Right atrium auricular region (tissue), 2 donors: Measurements from ENCODE around the gene EGR2. TPM values are rescaled to one million over a fixed set of nuclear protein-coding genes. Genes with fewer than 3 reads are reported as not detected.

Source experiments
- DNase-seq: peaks from one replicate; pipeline ENCODE4 v3.0.0-alpha.2; 2019; ENCODE audit warnings: low spot score
- H3K27ac ChIP-seq, 2 donors: fragments of 200-600 bp; sonication (generic); 1 replicate in 1 of 2; 2 replicates in 1 of 2; pipeline ENCODE4 v1.5.1; 2016 to 2019
- H3K27me3 ChIP-seq, 2 donors: fragments of 200-600 bp; sonication (generic); one replicate each; pipeline versions ENCODE4 v1.5.1 to v1.6.0; 2017 to 2019
- H3K36me3 ChIP-seq: fragments of 200-600 bp; sonication (generic); one replicate; pipeline ENCODE4 v1.5.1; 2016
- H3K4me1 ChIP-seq, 2 donors: fragments of 200-600 bp; sonication (generic); one replicate each; pipeline versions ENCODE4 v1.5.1 to v1.6.0; 2017 to 2019
- H3K4me3 ChIP-seq, 2 donors: fragments of 200-600 bp; sonication (generic); 1 replicate in 1 of 2; 2 replicates in 1 of 2; pipeline ENCODE4 v1.5.1; 2017 to 2019; ENCODE audit warnings: mild to moderate bottlenecking in 1 of 2, moderate library complexity in 1 of 2
- H3K9me3 ChIP-seq, 2 donors: fragments of 200-600 bp; sonication (generic); one replicate each; pipeline ENCODE4 v1.5.1; 2019
- CTCF ChIP-seq, 2 donors: fragments of 200-600 bp; sonication (generic); IDR thresholded peaks; one replicate each; pipeline ENCODE4 v1.5.1; 2019; ENCODE audit warnings: antibody characterized with exemption in 2 of 2
- total RNA-seq, 2 donors: library from RNA; depleted of rRNA; stranded (reverse); fragments of >200 nt; gene quantifications; one replicate each; pipeline ENCODE4 v1.1.0, GENCODE V29; 2016

Gene EGR2
- total RNA-seq, 2 donors from 2014 or later = 2.1 to 5.9 TPM

- Histone ChIP-seq H3K27ac (peak overlapping the region; percentile 93), H3K4me1 (peaks cover 0 to 48% of the 10 kb centered on the region in 2 donors), H3K36me3 (no peaks in the 10 kb centered on the region), H3K4me3 (peak overlapping the region; percentile 71 to 92), H3K9me3 (no peaks in the 10 kb centered on the region), H3K27me3 (no peaks in the 10 kb centered on the region)
- no peak for TF ChIP-seq CTCF (IDR thresholded peaks at IDR 0.05)
- DNase-seq = no peak
Observed at GRCh38 chr10:62806251-62806650, 9.9 kb downstream of the EGR2 start.

- Histone ChIP-seq H3K36me3 (no peaks in the 10 kb centered on the region), H3K27ac (peak overlapping the region; percentile 93), H3K4me3 (peak overlapping the region; percentile 71 to 92), H3K4me1 (peaks cover 0 to 48% of the 10 kb centered on the region in 2 donors), H3K9me3 (no peaks in the 10 kb centered on the region), H3K27me3 (no peaks in the 10 kb centered on the region)
- TF ChIP-seq CTCF (IDR thresholded peaks at IDR 0.05) = no peak
- no peak for DNase-seq
Observed at GRCh38 chr10:62805231-62806099, 10.7 kb downstream of the EGR2 start.

- Histone ChIP-seq H3K9me3 (no peaks in the 10 kb centered on the region), H3K4me1 (peaks cover 0 to 48% of the 10 kb centered on the region in 2 donors), H3K27me3 (no peaks in the 10 kb centered on the region), H3K36me3 (no peaks in the 10 kb centered on the region), H3K27ac (peak within 1 kb of the TSS; percentile 93), H3K4me3 (peak within 1 kb of the TSS; percentile 71 to 92)
- TF ChIP-seq CTCF (IDR thresholded peaks at IDR 0.05) = no peak
- peak; percentile 84 for DNase-seq
Observed at GRCh38 chr10:62804356-62805230, 11.6 kb downstream of the EGR2 start, which contains the start of gene ADO. TSS of gene ADO (plus strand) at chr10:62804720. CDS start at chr10:62805060, 340 bp downstream.

GRCh38 chr10:62803724-62804355 lies 12.3 kb downstream of the EGR2 start:
- H3K4me3 ChIP-seq = peak overlapping the region; percentile 71 to 92
- DNase-seq = no peak
- peak overlapping the region; percentile 93 for H3K27ac ChIP-seq
- no peaks in the 10 kb centered on the region for H3K27me3 ChIP-seq
- H3K36me3 ChIP-seq = no peaks in the 10 kb centered on the region
- TF ChIP-seq CTCF (IDR thresholded peaks at IDR 0.05) = no peak
- peaks cover 0 to 41% of the 10 kb centered on the region in 2 donors for H3K4me1 ChIP-seq
- H3K9me3 ChIP-seq = no peaks in the 10 kb centered on the region

- Histone ChIP-seq H3K9me3 (no peaks in the 10 kb centered on the region), H3K4me3 (no peak overlapping the region), H3K36me3 (no peaks in the 10 kb centered on the region), H3K27ac (no peak overlapping the region), H3K4me1 (peaks cover 0 to 22% of the 10 kb centered on the region in 2 donors), H3K27me3 (no peaks in the 10 kb centered on the region)
- no peak for TF ChIP-seq CTCF (IDR thresholded peaks at IDR 0.05)
- no peak for DNase-seq
Observed at GRCh38 chr10:62801871-62802270, 14.3 kb downstream of the EGR2 start.
